Neural cell (in vitro differentiated cells): Measurements from ENCODE around the gene NCOA3.

ENCODE experiments used
- EZH2 ChIP-seq: fragments of 200-600, 300-800 bp; shearing (Covaris generic), sonication (generic); IDR thresholded peaks from 2 replicates; pipeline ENCODE4 v1.6.1; 2014; ENCODE audit warnings: antibody characterized with exemption, low read length, borderline replicate concordance, mild to moderate bottlenecking; ENCODE audit not compliant: insufficient read depth, poor library complexity, severe bottlenecking
- TF ChIP-seq, protein P1 (sequence below): fragments of 450-650 bp; IDR thresholded peaks from 2 replicates; pipeline ENCODE4 v1.5.1; 2014; ENCODE audit warnings: antibody characterized with exemption, mild to moderate bottlenecking, moderate library complexity; ENCODE audit not compliant: poor library complexity, severe bottlenecking

DNA sequence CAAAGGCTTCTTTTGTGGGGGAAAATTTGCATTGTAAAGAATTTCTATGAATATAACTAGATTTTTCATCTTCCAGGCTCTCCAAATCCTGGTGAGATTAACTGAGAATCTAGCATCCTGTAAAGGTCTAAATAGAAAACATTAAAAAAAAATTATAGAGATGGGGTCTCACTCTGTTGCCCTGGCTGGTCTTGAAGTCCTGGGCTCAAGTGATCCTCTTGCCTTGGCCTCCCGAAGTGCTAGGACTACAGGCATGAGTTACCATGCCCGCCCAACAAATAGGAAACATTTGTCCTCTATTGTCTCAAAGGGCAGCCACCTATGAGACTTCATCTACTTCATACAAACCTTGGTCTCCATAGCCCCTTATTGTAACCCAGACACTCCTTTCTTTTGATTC lies 25.2 kb upstream of the NCOA3 start:
- TF ChIP-seq, protein P1, sequence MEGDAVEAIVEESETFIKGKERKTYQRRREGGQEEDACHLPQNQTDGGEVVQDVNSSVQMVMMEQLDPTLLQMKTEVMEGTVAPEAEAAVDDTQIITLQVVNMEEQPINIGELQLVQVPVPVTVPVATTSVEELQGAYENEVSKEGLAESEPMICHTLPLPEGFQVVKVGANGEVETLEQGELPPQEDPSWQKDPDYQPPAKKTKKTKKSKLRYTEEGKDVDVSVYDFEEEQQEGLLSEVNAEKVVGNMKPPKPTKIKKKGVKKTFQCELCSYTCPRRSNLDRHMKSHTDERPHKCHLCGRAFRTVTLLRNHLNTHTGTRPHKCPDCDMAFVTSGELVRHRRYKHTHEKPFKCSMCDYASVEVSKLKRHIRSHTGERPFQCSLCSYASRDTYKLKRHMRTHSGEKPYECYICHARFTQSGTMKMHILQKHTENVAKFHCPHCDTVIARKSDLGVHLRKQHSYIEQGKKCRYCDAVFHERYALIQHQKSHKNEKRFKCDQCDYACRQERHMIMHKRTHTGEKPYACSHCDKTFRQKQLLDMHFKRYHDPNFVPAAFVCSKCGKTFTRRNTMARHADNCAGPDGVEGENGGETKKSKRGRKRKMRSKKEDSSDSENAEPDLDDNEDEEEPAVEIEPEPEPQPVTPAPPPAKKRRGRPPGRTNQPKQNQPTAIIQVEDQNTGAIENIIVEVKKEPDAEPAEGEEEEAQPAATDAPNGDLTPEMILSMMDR, result no peak
- TF ChIP-seq EZH2, result no peak
